Endothelial cell of umbilical vein (primary cell): Measurements from ENCODE around the gene PPM1H. TPM values are rescaled to one million over a fixed set of nuclear protein-coding genes. Genes with fewer than 3 reads are reported as not detected.

ENCODE experiments used
- BruUV-seq: library from RNA; stranded (reverse); fragments of 400-500 nt; replicated peaks from 2 replicates; lab custom pipeline; 2021; lab: Mats Ljungman, UMichigan
- CTCF ChIA-PET: fragments of 300-600, 350-600 bp; sonication (Branson Sonifier 250); formaldehyde crosslinking; loops from one replicate; lab custom pipeline; 2021; ENCODE audit warnings: antibody characterized with exemption, inconsistent platforms; lab: Charles Lee
- POLR2A ChIA-PET: fragments of 300-600, 350-600 bp; sonication (Branson Sonifier 250); formaldehyde crosslinking; loops from one replicate; lab custom pipeline; 2021; ENCODE audit warnings: antibody characterized with exemption, inconsistent platforms; lab: Charles Lee
- DNase-seq: peaks from one replicate; pipeline ENCODE4 v3.0.0-alpha.2; 2011; ENCODE audit warnings: low read depth, low spot score
- FAIRE-seq: peaks from 2 replicates; lab custom pipeline; 2011; peaks lifted over from hg19 to GRCh38; lab: Jason Lieb, UNC
- H2AFZ ChIP-seq: 2 replicates; pipeline ENCODE4 v1.6.0; 2012; ENCODE audit warnings: low read depth, low read length, control low read depth, inconsistent platforms
- H3K27ac ChIP-seq: 2 replicates; pipeline ENCODE4 v1.5.1; 2011; ENCODE audit warnings: low read depth, mild to moderate bottlenecking, control low read depth, low read length, moderate library complexity; ENCODE audit not compliant: insufficient read depth
- H3K27me3 ChIP-seq, 2 experiments: 2 replicates each; pipeline versions ENCODE4 v1.6.0 to v1.6.1; 2011; ENCODE audit warnings: low read length in 2 of 2, mixed read lengths in 1 of 2; ENCODE audit not compliant: control insufficient read depth in 2 of 2, insufficient read depth in 2 of 2
- H3K36me3 ChIP-seq, 2 experiments: 2 replicates in 1 of 2; 3 replicates in 1 of 2; pipeline ENCODE4 v1.5.1; 2011; ENCODE audit warnings: low read length in 2 of 2, mild to moderate bottlenecking in 1 of 2, moderate library complexity in 1 of 2; ENCODE audit not compliant: control insufficient read depth in 2 of 2, insufficient read depth in 2 of 2; ENCODE audit errors: extremely low read depth in 1 of 2
- H3K4me1 ChIP-seq: 3 replicates; pipeline ENCODE4 v1.5.1; 2011; ENCODE audit warnings: mild to moderate bottlenecking, low read length; ENCODE audit not compliant: control insufficient read depth, insufficient read depth; ENCODE audit errors: extremely low read depth
- H3K4me2 ChIP-seq: 2 replicates; pipeline ENCODE4 v1.6.1; 2011; ENCODE audit warnings: low read length, control low read depth, mixed read lengths; ENCODE audit not compliant: insufficient read depth
- H3K4me3 ChIP-seq, 3 experiments: fragments of 200-600 bp in 1 of 3; sonication (generic), shearing (Covaris generic) in 1 of 3; replicated peaks in 1 of 3; 2 replicates each; pipeline ENCODE4 v1.5.1; 2011 to 2016; ENCODE audit warnings: control low read depth in 3 of 3, low read length in 3 of 3, mild to moderate bottlenecking in 2 of 3, inconsistent platforms in 1 of 3, low read depth in 1 of 3, moderate library complexity in 1 of 3; ENCODE audit not compliant: insufficient read depth in 1 of 3
- H3K79me2 ChIP-seq: 2 replicates; pipeline ENCODE4 v1.6.0; 2012; ENCODE audit warnings: low read length, inconsistent platforms; ENCODE audit not compliant: control insufficient read depth, insufficient read depth
- H3K9ac ChIP-seq: replicated peaks from 2 replicates; pipeline ENCODE3; 2011; ENCODE audit warnings: low read length, control low read depth; ENCODE audit not compliant: insufficient read depth; ENCODE audit errors: extremely low read depth
- H3K9me1 ChIP-seq: replicated peaks from 3 replicates; pipeline ENCODE4 v1.6.0; 2011; ENCODE audit warnings: mild to moderate bottlenecking, low read length; ENCODE audit not compliant: control insufficient read depth, insufficient read depth; ENCODE audit errors: extremely low read depth
- H3K9me3 ChIP-seq: replicated peaks from 2 replicates; pipeline ENCODE4 v1.5.1; 2012; ENCODE audit warnings: low read length, inconsistent platforms; ENCODE audit not compliant: control insufficient read depth, insufficient read depth
- H4K20me1 ChIP-seq: replicated peaks from 2 replicates; pipeline ENCODE3; 2011; ENCODE audit warnings: mild to moderate bottlenecking, low read length; ENCODE audit not compliant: control insufficient read depth, insufficient read depth; ENCODE audit errors: extremely low read depth
- CTCF ChIP-seq, 2 donors: IDR thresholded peaks; 1 replicate in 1 of 2; 2 replicates in 1 of 2; pipeline ENCODE4 v1.5.1; 2011; ENCODE audit warnings: low read length in 2 of 2, mild to moderate bottlenecking in 2 of 2, moderate library complexity in 2 of 2, control low read depth in 1 of 2, inconsistent platforms in 1 of 2, low read depth in 1 of 2; ENCODE audit not compliant: insufficient read depth in 1 of 2; ENCODE audit errors: extremely low read depth in 1 of 2
- EZH2 ChIP-seq: IDR thresholded peaks from 2 replicates; pipeline ENCODE4 v1.6.1; 2012; ENCODE audit warnings: borderline replicate concordance, low read depth, mild to moderate bottlenecking, moderate library complexity, low read length, inconsistent platforms; ENCODE audit not compliant: severe bottlenecking
- FOS ChIP-seq: IDR thresholded peaks from 2 replicates; pipeline ENCODE4 v1.6.1; 2011; ENCODE audit warnings: mild to moderate bottlenecking, low read length, moderate library complexity, borderline replicate concordance; ENCODE audit not compliant: insufficient read depth
- GATA2 ChIP-seq: IDR thresholded peaks from 2 replicates; pipeline ENCODE4 v1.7.0; 2011; ENCODE audit warnings: low read depth, mild to moderate bottlenecking, moderate library complexity, mixed read lengths, low read length; ENCODE audit not compliant: insufficient read length, insufficient read depth
- JUN ChIP-seq: IDR thresholded peaks from 2 replicates; pipeline ENCODE4 v1.6.1; 2011; ENCODE audit warnings: borderline replicate concordance, low read depth; ENCODE audit not compliant: insufficient read length, insufficient read depth
- MAX ChIP-seq: IDR thresholded peaks from 2 replicates; pipeline ENCODE4 v1.6.1; 2011; ENCODE audit not compliant: insufficient read depth, insufficient read length
- MYC ChIP-seq: IDR thresholded peaks from one replicate; pipeline ENCODE4 v1.6.1; 2011; ENCODE audit warnings: mild to moderate bottlenecking, low read depth, low read length
- POLR2A ChIP-seq: IDR thresholded peaks from 2 replicates; pipeline ENCODE4 v1.6.1; 2012; ENCODE audit warnings: low read depth, mild to moderate bottlenecking, control low read depth, low read length
- POLR2AphosphoS5 ChIP-seq: IDR thresholded peaks from 2 replicates; pipeline ENCODE4 v1.6.1; 2012; ENCODE audit warnings: low read depth, mild to moderate bottlenecking, control low read depth, low read length, moderate library complexity; ENCODE audit not compliant: insufficient read depth
- dilution Hi-C: fragments of 300-500 bp; cut with MboI; formaldehyde crosslinking; loops from one replicate; pipeline ENCODE4 v1.15.0; 2019; ENCODE audit warnings: low sequenced_read_pairs; ENCODE audit not compliant: extremely low pct_ligation_motif_present
- intact Hi-C: fragments of 100-400 bp; cut with micrococcal nuclease; formaldehyde crosslinking; loops from one replicate; pipeline ENCODE4 v1.10.0; 2022
- polyA plus RNA-seq, 4 experiments: library from polyadenylated mRNA; depleted of rRNA in 3 of 4; stranded (reverse) in 3 of 4; unstranded in 1 of 4; fragments of >200 nt; gene quantifications; 2 replicates each; pipeline versions ENCODE4 v1.2.1 to v1.2.3, GENCODE V29; 2011 to 2012; ENCODE audit warnings: missing spikeins in 1 of 4
- total RNA-seq: library from RNA; stranded (reverse); gene quantifications from 2 replicates; pipeline ENCODE4 v1.2.3, GENCODE V29; 2021

Gene PPM1H
- total and polyA plus RNA-seq, 2 donors (not counting 3 experiments of a cell fraction or from before 2014, with no cell fraction given): 1.0 to 7.2 TPM

GRCh38 chr12:62676521-62677307, 258.2 kb downstream of the PPM1H start:
- H3K27me3 ChIP-seq: no peaks in the 10 kb centered on the region
- no peaks in the 10 kb centered on the region for H3K9me1 ChIP-seq
- no peak overlapping the region for H3K4me3 ChIP-seq
- no peak overlapping the region for H2AFZ ChIP-seq
- dilution Hi-C loops (no loop called here), intact Hi-C loops (no loop called here)
- no peak overlapping the region for H3K4me2 ChIP-seq
- H3K79me2 ChIP-seq: no peaks in the 10 kb centered on the region
- CTCF ChIA-PET: no interaction called here
- no peak for DNase-seq
- H3K9ac ChIP-seq: no peak overlapping the region
- no peaks in the 10 kb centered on the region for H3K36me3 ChIP-seq
- no peak overlapping the region for H3K27ac ChIP-seq
- BruUV-seq: no TSS peak
- H4K20me1 ChIP-seq: no peaks in the 10 kb centered on the region
- FAIRE-seq: no peak
- POLR2A ChIA-PET: no interaction called here
- no peaks in the 10 kb centered on the region for H3K9me3 ChIP-seq
- peaks cover 4% of the 10 kb centered on the region for H3K4me1 ChIP-seq
- no peak for TF ChIP-seq EZH2
- no peak for TF ChIP-seq POLR2AphosphoS5
- no peak for TF ChIP-seq MAX
- no peak for TF ChIP-seq FOS
- no peak for TF ChIP-seq POLR2A
- no peak for TF ChIP-seq CTCF (IDR thresholded peaks at IDR 0.05; ENCODE audit: extremely low read depth in 1 of 2, insufficient read depth in 1 of 2, low read depth in 1 of 2, low read length in 2 of 2)
- TF ChIP-seq JUN: no peak
- TF ChIP-seq GATA2: no peak
- no peak for TF ChIP-seq MYC
